Neural progenitor cell (in vitro differentiated cells): ENCODE measurements around the gene MTREX. TPM values are rescaled to one million over a fixed set of nuclear protein-coding genes. Genes with fewer than 3 reads are reported as not detected.
A peak's percentile ranks its signal among the peaks of the same experiment; 100 is the strongest.

Experiments used
- DNase-seq: peaks from one replicate; pipeline ENCODE4 v3.0.0-alpha.2; 2016; ENCODE audit warnings: low spot score
- H2AFZ ChIP-seq: fragments of 200-600 bp; sonication (generic); replicated peaks from 2 replicates; pipeline ENCODE4 v1.6.1; 2016; ENCODE audit warnings: antibody characterized with exemption
- H3F3A ChIP-seq: fragments of 200-600 bp; sonication (generic); 2 replicates; pipeline ENCODE4 v1.6.1; 2016; ENCODE audit warnings: antibody characterized with exemption, low read depth
- H3K27ac ChIP-seq: fragments of 200-600 bp; sonication (generic); 2 replicates; pipeline ENCODE4 v1.5.1; 2016; ENCODE audit warnings: mild to moderate bottlenecking
- H3K27me3 ChIP-seq: fragments of 200-600 bp; sonication (generic); 2 replicates; pipeline ENCODE4 v1.6.1; 2016; ENCODE audit warnings: mild to moderate bottlenecking, moderate library complexity
- H3K36me3 ChIP-seq: fragments of 200-600 bp; sonication (generic); 2 replicates; pipeline ENCODE4 v1.5.1; 2016
- H3K4me1 ChIP-seq: fragments of 200-600 bp; sonication (generic); 2 replicates; pipeline ENCODE4 v1.6.1; 2016; ENCODE audit warnings: mixed run types
- H3K4me2 ChIP-seq: fragments of 200-600 bp; sonication (generic); 2 replicates; pipeline ENCODE4 v1.6.1; 2016
- H3K4me3 ChIP-seq: fragments of 200-600 bp; sonication (generic); 2 replicates; pipeline ENCODE4 v1.5.1; 2016
- H3K79me2 ChIP-seq: fragments of 200-600 bp; sonication (generic); 2 replicates; pipeline ENCODE4 v1.6.1; 2016; ENCODE audit warnings: low read depth
- H3K9ac ChIP-seq: fragments of 200-600 bp; sonication (generic); 2 replicates; pipeline ENCODE4 v1.6.1; 2016
- H3K9me3 ChIP-seq: fragments of 200-600 bp; sonication (generic); 2 replicates; pipeline ENCODE4 v1.5.1; 2016; ENCODE audit warnings: low read depth
- H4K20me1 ChIP-seq: fragments of 200-600 bp; sonication (generic); 2 replicates; pipeline ENCODE4 v1.6.1; 2016; ENCODE audit warnings: low read depth
- H3K27ac Mint-ChIP-seq: 3 replicates; pipeline ENCODE4 v1.8.0; 2021; ENCODE audit warnings: mixed read lengths
- H3K27me3 Mint-ChIP-seq: 2 replicates; pipeline ENCODE4 v1.8.0; 2022; ENCODE audit warnings: low read depth, mild to moderate bottlenecking, inconsistent platforms, moderate library complexity, mixed read lengths; ENCODE audit not compliant: insufficient read depth
- H3K36me3 Mint-ChIP-seq: 3 replicates; pipeline ENCODE4 v1.8.0; 2021; ENCODE audit warnings: mixed read lengths
- H3K4me1 Mint-ChIP-seq: 3 replicates; pipeline ENCODE4 v1.8.0; 2021; ENCODE audit warnings: mixed read lengths
- H3K4me3 Mint-ChIP-seq: 3 replicates; pipeline ENCODE4 v1.8.0; 2021; ENCODE audit warnings: mild to moderate bottlenecking, moderate library complexity, mixed read lengths
- H3K9me3 Mint-ChIP-seq: 3 replicates; pipeline ENCODE4 v1.8.0; 2020; ENCODE audit warnings: mixed read lengths
- EZH2 ChIP-seq: fragments of 200-600 bp; sonication (generic); IDR thresholded peaks from 2 replicates; pipeline ENCODE4 v1.6.1; 2017; ENCODE audit warnings: antibody characterized with exemption, mild to moderate bottlenecking, moderate library complexity
- EZH2phosphoT487 ChIP-seq: fragments of 200-600 bp; sonication (generic); IDR thresholded peaks from 2 replicates; pipeline ENCODE4 v1.6.1; 2017; ENCODE audit warnings: antibody characterized with exemption
- total RNA-seq: library from RNA; depleted of rRNA; stranded (reverse); fragments of >200 nt; gene quantifications from 2 replicates; pipeline ENCODE4 v1.2.3, GENCODE V29; 2015; ENCODE audit warnings: low replicate concordance
- TF ChIP-seq, protein P1 (sequence below): fragments of 200-600 bp; sonication (generic); IDR thresholded peaks from 2 replicates; pipeline ENCODE4 v1.5.1; 2017; ENCODE audit warnings: antibody characterized with exemption, mild to moderate bottlenecking

Gene MTREX
- total RNA-seq, 1 donor from 2014 or later: 198 TPM

DNA sequence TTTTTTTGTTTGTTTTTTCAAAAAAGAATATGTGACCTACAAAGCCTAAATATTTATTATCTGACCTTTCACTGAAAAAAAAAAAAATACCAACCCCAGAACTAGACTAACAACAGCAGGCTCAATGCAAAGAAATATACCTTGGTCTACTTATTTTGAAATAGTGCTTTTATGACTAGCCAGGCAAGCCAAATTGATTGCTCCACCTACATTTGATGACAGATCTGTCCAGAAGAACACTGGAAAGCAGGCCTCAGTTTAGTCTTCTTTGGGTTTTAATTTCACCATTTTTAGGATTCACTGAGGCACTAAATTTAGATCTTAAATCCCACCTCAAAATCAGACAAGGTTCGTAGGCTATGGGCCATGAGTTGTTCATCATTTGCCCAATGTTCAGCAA lies 129.7 kb downstream of the MTREX start:
- H3K27ac ChIP-seq: no peak overlapping the region
- no peak overlapping the region for H3K4me3 Mint-ChIP-seq

DNA sequence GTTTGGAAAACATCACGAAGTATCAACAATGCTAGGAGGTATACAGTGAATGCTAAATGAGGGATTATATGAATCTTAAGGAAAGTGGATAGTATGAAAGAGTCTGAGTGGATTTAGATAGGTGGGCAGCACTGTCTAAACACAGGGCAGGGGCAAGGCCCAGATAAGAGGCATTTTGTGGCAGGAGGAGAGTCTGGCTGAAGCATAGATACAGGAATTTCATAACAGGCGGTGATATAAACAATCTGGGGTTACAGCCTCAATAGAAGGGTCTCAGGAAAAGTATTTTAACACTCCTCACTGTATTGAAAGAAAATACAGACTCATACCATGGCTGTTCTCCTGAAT lies 130.0 kb downstream of the MTREX start:
- Mint-ChIP-seq H3K4me3 (no peak overlapping the region), H3K9me3 (peaks cover 25% of the 10 kb centered on the region), H3K4me1 (peaks cover 26% of the 10 kb centered on the region), H3K27ac (peak overlapping the region; percentile 62), H3K36me3 (peaks cover 28% of the 10 kb centered on the region), H3K27me3 (peaks cover under 1% of the 10 kb centered on the region)
- no peaks in the 10 kb centered on the region for H4K20me1 ChIP-seq
- H2AFZ ChIP-seq: no peak overlapping the region
- no peak overlapping the region for H3K27ac ChIP-seq
- TF ChIP-seq, protein P1, sequence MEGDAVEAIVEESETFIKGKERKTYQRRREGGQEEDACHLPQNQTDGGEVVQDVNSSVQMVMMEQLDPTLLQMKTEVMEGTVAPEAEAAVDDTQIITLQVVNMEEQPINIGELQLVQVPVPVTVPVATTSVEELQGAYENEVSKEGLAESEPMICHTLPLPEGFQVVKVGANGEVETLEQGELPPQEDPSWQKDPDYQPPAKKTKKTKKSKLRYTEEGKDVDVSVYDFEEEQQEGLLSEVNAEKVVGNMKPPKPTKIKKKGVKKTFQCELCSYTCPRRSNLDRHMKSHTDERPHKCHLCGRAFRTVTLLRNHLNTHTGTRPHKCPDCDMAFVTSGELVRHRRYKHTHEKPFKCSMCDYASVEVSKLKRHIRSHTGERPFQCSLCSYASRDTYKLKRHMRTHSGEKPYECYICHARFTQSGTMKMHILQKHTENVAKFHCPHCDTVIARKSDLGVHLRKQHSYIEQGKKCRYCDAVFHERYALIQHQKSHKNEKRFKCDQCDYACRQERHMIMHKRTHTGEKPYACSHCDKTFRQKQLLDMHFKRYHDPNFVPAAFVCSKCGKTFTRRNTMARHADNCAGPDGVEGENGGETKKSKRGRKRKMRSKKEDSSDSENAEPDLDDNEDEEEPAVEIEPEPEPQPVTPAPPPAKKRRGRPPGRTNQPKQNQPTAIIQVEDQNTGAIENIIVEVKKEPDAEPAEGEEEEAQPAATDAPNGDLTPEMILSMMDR: no peak
- no peak for TF ChIP-seq EZH2
- H3K79me2 ChIP-seq: no peaks in the 10 kb centered on the region
- no peak for DNase-seq
- no peaks in the 10 kb centered on the region for H3K36me3 ChIP-seq
- H3K9me3 ChIP-seq: no peaks in the 10 kb centered on the region
- no peaks in the 10 kb centered on the region for H3K27me3 ChIP-seq
- H3K4me2 ChIP-seq: no peak overlapping the region
- H3K9ac ChIP-seq: no peak overlapping the region
- no peak overlapping the region for H3K4me3 ChIP-seq
- H3F3A ChIP-seq: peaks cover 20% of the 10 kb centered on the region
- H3K4me1 ChIP-seq: peaks cover 29% of the 10 kb centered on the region

More for the DNA sequence above, 129.7 kb downstream of the MTREX start:
- H3K36me3 ChIP-seq: no peaks in the 10 kb centered on the region
- H3K79me2 ChIP-seq: no peaks in the 10 kb centered on the region
- H3K27me3 ChIP-seq: no peaks in the 10 kb centered on the region
- H3F3A ChIP-seq: peaks cover 20% of the 10 kb centered on the region
- H3K9me3 ChIP-seq: no peaks in the 10 kb centered on the region
- H3K27ac Mint-ChIP-seq: no peak overlapping the region
- H4K20me1 ChIP-seq: no peaks in the 10 kb centered on the region
- H3K4me2 ChIP-seq: no peak overlapping the region
- H3K36me3 Mint-ChIP-seq: peaks cover 32% of the 10 kb centered on the region
- peaks cover 29% of the 10 kb centered on the region for H3K4me1 ChIP-seq
- no peak overlapping the region for H3K9ac ChIP-seq
- peaks cover 4% of the 10 kb centered on the region for H3K27me3 Mint-ChIP-seq
- peaks cover 26% of the 10 kb centered on the region for H3K4me1 Mint-ChIP-seq
- no peak overlapping the region for H2AFZ ChIP-seq
- TF ChIP-seq EZH2: no peak
- TF ChIP-seq, protein P1: no peak
- TF ChIP-seq EZH2phosphoT487: no peak
- H3K9me3 Mint-ChIP-seq: peaks cover 28% of the 10 kb centered on the region
- DNase-seq: no peak
- H3K4me3 ChIP-seq: no peak overlapping the region

DNA sequence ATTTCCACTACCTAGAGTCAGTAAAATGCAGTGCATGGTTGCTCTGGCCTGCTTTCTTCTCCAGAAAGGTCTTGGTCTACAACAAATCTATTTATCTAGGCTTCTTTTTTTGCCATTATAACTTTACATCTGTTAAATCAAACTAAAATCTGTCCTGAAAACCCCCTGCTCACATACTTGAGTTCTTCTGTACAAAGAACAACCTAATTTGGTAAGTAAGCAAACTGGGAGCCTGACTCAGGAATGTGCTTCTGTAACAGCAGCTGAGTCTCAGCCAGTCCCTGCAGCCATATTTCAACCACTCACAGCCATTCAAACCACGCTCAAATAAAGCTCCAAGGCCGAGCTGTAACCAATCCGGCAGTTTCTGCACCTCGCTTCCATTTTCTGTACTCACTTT lies 131.2 kb downstream of the MTREX start:
- H3K27me3 Mint-ChIP-seq: no peaks in the 10 kb centered on the region
- peaks cover 22% of the 10 kb centered on the region for H3K9me3 Mint-ChIP-seq
- H3K4me3 Mint-ChIP-seq: no peak overlapping the region
- peaks cover 27% of the 10 kb centered on the region for H3K36me3 Mint-ChIP-seq
- no peaks in the 10 kb centered on the region for H3K36me3 ChIP-seq
- H4K20me1 ChIP-seq: no peaks in the 10 kb centered on the region
- H3K79me2 ChIP-seq: no peaks in the 10 kb centered on the region
- H3K4me3 ChIP-seq: no peak overlapping the region
- no peak overlapping the region for H2AFZ ChIP-seq
- peak; percentile 40 for DNase-seq
- peak overlapping the region; percentile 22 for H3K27ac Mint-ChIP-seq
- H3K4me1 ChIP-seq: peaks cover 29% of the 10 kb centered on the region
- peaks cover 26% of the 10 kb centered on the region for H3K4me1 Mint-ChIP-seq
- H3F3A ChIP-seq: peaks cover 20% of the 10 kb centered on the region
- no peaks in the 10 kb centered on the region for H3K9me3 ChIP-seq
- TF ChIP-seq, protein P1: no peak
- TF ChIP-seq EZH2phosphoT487 (no peak), EZH2 (no peak)
- no peak overlapping the region for H3K9ac ChIP-seq
- H3K27me3 ChIP-seq: no peaks in the 10 kb centered on the region
- no peak overlapping the region for H3K27ac ChIP-seq
- no peak overlapping the region for H3K4me2 ChIP-seq
